ENCODE data around the gene SMARCAL1.

Gene SMARCAL1

DNA sequence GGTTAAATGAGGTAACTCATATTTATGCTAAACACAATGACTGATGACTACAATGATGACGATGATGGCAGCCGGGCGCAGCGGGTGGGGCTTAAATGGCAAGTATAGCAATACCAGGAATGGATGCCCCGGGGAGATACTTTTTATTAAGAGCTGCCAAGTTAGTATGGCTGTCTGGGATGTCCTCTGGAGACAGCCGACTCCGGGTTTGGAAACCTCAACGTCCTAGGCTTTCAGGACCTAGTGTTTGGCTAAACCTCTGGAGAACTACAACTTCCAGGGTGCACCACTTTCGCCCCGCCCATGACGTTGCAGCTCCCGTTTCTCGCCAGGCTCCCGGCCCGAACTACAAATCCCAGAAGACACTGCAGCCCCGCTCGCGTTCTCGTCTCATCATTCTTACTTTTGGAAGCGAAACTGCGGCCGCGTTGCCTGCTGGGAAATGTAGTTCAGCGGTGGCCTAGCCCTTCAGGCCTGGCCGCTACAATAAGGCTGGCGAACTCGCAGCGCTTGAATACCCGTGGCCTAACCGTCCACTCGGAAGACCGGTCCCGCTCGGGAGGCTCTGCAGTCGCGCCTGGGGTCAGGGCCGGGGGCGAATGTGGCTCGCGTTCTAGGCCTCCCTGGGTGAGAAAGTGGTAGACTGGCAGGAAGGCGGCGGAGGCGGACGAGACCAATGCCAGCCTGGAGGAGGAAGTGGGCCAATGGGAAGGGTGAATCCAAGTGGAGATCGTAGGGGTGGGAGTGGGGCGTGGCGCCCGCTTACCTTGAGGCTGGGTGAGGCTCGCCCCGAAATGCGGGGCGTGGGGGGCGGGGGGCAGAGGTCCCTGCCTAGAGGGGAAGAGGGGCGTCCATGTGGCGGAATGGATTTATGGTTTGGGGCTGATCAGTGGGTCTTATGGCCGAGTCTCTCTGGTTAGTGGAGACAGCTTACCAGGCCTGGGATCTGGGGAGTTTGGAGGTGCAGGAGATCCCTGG lies at the start of gene SMARCAL1:
SMARCAL1 (plus strand) TSS at position 463 of the 978 bp plus-strand sequence. CDS start 2,221 bp downstream, outside the sequence.
- TF ChIP-seq, protein P1, sequence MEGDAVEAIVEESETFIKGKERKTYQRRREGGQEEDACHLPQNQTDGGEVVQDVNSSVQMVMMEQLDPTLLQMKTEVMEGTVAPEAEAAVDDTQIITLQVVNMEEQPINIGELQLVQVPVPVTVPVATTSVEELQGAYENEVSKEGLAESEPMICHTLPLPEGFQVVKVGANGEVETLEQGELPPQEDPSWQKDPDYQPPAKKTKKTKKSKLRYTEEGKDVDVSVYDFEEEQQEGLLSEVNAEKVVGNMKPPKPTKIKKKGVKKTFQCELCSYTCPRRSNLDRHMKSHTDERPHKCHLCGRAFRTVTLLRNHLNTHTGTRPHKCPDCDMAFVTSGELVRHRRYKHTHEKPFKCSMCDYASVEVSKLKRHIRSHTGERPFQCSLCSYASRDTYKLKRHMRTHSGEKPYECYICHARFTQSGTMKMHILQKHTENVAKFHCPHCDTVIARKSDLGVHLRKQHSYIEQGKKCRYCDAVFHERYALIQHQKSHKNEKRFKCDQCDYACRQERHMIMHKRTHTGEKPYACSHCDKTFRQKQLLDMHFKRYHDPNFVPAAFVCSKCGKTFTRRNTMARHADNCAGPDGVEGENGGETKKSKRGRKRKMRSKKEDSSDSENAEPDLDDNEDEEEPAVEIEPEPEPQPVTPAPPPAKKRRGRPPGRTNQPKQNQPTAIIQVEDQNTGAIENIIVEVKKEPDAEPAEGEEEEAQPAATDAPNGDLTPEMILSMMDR (IDR thresholded peaks at IDR 0.05; ENCODE audit: low read depth, low read length) = no peak
- DNase-seq (ENCODE audit: extremely low read depth, low read depth) = peak; percentile 93

DNA sequence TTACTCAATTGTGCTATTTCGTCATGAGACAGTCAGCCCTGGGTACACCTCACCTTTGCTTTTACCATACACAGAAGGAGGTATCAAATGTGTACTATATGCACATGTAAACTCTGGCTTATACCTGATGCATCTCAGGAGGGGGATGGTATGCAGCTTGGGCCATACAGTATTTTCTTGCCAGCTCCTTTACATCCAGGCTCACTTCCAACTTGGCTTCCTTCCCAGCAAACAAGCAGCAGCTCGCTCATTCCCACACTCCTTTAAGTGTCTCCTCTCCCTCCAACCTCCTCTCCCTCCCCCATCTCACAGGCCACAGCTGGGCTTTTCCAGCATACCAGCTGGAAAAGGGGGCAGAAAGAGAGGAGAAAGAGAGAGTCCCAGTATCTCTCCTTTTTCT lies 49.6 kb upstream of the SMARCAL1 start:
- no peak for DNase-seq (ENCODE audit: extremely low read depth, low read depth)
- TF ChIP-seq, protein P1 (IDR thresholded peaks at IDR 0.05; ENCODE audit: low read depth, low read length) = no peak

DNA sequence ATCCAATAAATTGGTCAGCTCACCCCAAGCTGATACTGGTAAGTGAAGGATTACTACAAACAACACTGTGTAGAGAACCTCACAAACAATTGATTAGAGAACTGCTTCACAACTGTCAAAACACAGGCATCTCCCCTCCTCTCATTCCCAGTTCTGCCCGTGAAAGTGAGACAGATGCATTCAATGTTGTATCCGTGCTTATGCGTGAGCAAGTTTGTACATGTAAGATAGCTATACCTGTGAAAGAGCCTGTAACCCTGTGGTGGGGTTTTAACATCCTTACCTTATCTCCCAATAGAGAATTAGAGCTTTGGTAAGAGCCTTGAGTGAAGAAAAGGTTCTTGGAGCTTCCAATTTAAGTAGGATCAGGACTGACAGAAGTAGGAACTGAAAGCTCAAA lies 49.1 kb upstream of the SMARCAL1 start:
- TF ChIP-seq, protein P1 (IDR thresholded peaks at IDR 0.05; ENCODE audit: low read depth, low read length) = no peak
- no peak for DNase-seq (ENCODE audit: extremely low read depth, low read depth)

DNA sequence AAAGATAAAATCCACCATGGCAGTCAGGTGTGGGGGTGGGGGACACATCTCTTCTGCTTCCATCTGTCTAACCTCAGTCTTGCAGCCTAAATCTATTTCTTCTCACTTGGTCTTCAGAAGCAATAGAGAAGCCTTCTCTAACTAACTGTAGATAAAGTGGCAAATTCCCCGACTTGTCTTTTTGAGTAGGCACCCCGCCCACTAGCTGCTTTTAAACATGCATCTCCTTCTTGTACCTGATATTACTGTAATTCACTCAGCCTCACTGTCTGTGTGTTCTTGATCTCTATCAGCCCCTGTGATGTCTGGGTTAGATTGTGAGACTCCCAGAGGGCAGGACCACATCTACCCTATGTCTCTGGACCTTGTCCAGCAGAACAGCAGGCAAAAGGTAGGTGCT lies 46.8 kb upstream of the SMARCAL1 start:
- TF ChIP-seq, protein P1 (IDR thresholded peaks at IDR 0.05; ENCODE audit: low read depth, low read length) = no peak
- no peak for DNase-seq (ENCODE audit: extremely low read depth, low read depth)

DNA sequence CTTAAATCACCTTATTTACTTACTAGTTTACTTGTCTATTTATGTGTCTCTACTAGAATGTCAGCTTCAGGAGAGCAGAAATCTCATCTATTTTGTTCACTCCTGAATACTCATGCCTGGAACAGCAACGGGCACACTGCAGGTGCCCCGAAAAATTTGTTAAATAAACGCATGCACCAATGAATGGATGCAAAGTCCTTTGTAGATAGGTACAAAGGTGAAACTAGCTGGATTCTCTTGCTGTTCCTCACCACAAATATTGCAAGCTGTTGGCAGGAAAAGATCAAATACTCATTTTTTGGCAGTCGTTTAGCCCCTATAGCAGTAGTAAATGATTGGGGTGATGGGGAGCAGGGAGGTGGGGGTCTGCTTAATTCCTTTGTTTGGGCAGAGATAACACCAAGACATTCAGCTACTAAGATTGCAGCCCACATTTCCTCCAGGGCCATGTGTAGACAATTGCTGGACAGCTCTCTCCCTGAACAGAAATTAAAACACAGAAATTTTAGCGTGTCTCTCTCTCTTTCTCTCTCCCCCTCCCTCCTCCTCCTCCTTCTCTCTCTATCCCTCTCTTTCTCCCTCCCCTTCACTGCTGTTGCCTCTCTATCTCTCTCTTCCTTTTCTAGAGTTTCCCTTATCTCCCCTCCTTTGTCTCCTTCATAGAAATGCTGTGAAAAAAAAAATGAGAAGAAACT lies 45.4 kb upstream of the SMARCAL1 start:
- DNase-seq (ENCODE audit: extremely low read depth, low read depth) = no peak
- TF ChIP-seq, protein P1 (IDR thresholded peaks at IDR 0.05; ENCODE audit: low read depth, low read length) = no peak

DNA sequence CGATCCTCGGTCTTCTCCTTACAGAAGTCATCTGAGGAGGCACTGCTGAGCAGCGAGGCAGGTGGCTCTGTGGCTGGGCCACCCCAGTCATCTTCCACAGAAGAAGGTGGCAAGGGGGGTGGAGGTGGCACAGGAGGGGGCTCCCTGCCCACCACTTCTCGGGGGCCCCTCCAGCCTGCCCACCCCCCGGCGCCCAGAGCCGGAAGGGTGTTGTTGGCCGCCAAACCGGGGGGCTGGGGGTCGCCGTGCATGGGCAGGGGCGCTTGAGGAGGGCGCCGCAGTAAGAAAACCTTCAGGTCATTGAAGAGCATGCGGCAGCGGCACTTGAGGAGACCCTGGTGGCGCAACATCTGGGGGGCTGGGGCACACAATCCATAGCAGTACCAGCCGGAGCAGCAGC lies 42.5 kb upstream of the SMARCAL1 start:
- no peak for DNase-seq (ENCODE audit: extremely low read depth, low read depth)
- TF ChIP-seq, protein P1 (IDR thresholded peaks at IDR 0.05; ENCODE audit: low read depth, low read length) = no peak
